Measurements from ENCODE around the gene GADD45GIP1.

GRCh38 chr19:12992729-12993128 is 35.7 kb upstream of the GADD45GIP1 start:
- no peak for TF ChIP-seq CTCF (conservative IDR thresholded peaks at IDR 0.05; ENCODE audit: low read length)
- TF ChIP-seq EZH2phosphoT487 (IDR thresholded peaks at IDR 0.05; ENCODE audit: borderline replicate concordance), result no peak
